ENCODE measurements around the gene LSM7.
"Not testable (repeated sequence)": the region's sequence is repeated elsewhere in the genome, so short reads cannot be mapped to it uniquely, and the experiment has no call there.

LSM7 gene

DNA sequence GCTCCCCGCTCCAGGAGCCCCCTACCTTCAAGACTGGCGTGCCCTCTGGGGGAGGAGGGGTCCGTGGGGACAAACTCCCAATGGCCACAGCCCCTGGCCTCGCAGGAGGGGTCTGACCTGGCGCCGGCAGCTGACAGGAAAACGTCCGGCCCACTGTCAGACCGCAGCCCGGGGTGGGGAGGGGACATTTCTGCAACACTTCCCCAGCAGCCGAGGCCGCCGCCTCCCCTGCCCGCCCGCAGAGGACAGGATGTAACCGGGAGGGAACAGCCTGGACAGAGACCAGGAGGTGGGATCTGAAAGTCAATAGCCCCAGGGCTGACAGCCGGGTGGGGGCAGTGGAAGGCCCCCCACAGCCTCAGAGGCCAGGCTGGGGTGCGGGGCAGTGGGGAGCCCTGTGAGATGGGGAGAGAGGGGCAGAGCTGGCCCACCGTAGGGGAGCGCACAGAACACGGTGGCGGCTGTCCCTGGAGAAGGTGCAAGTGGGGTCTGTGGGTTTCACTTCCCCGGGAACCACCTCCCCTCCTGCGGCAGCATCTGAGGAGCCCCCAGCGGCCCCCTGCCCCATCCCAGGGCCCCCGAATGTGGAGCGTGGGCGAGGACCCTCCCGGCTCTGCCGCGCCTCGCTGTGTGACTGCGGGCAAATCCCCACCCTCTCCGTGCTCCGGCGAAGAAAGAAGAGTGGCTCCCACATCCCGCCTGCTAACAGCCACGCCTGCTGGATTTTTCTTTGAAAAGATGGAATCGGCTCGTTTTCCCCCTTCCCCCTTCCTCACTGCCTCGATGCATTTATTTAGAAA, 46.1 kb downstream of the LSM7 start, which contains the start of gene PEAK3:
PEAK3 (minus strand) TSS at position 114 of the 800 bp plus-strand sequence. CDS start 1,244 bp downstream, outside the sequence.
- DNase-seq: peak in 20 of 56 donors; percentile 9 to 58 (median 33)

DNA sequence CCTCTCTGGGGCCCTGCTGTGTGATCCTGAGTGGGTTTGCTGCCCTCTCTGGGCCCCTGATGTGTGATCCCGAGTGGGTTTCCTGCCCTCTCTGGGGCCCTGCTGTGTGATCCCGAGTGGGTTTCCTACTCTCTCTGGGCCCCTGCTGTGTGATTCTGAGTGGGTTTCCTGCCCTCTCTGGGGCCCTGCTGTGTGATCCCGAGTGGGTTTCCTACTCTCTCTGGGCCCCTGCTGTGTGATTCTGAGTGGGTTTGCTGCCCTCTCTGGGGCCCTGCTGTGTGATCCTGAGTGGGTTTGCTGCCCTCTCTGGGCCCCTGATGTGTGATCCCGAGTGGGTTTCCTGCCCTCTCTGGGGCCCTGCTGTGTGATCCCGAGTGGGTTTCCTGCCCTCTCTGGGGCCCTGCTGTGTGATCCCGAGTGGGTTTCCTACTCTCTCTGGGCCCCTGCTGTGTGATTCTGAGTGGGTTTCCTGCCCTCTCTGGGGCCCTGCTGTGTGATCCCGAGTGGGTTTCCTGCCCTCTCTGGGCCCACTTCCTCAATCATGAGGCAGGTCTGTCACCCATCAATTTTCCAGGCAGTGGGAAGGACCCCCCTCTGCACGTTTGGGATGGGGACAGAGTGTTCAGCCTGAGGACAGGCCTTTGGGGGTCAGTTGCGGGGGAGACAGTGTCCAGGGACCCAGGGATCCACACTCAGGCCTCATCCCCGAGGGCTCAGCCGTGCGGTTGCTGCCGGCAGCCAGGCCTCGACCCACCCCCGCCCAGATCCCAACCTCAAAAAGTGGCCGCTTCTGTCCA, 46.9 kb downstream of the LSM7 start:
- not testable (repeated sequence) for DNase-seq

- no peak for DNase-seq
Observed at GRCh38 chr19:2280633-2281264, 47.6 kb downstream of the LSM7 start.

GRCh38 chr19:2278459-2279158, 49.8 kb downstream of the LSM7 start:
- no peak for DNase-seq

- no peak for DNase-seq
Observed at GRCh38 chr19:2277138-2277537, 51.2 kb downstream of the LSM7 start.

DNA sequence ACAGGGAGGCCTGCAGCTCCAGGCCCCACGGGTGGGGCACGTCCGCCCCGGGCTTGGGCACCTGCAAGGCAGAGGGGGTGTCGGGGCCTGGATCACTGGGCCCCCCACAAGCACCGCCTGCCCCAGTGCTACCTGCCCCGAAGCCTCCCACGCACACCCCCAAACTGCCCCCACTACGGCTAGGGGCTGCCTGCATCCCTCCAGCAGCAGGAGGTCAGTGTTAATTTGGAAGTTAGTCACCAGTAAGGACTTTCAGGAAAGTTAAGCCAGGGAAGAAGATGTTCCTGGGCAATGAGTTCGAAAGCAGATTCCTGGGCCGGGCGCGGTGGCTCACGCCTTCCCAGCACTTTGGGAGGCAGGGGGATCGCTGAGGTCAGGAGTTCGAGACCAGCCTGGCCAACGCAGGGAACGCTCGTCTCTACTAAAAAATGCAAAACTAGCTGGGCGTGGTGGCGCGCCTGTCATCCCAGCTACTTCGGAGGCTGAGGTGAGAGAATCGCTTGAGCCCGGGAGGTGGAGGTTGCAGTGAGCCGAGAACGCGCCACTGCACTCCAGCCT, 51.9 kb downstream of the LSM7 start:
- no peak for DNase-seq

DNA sequence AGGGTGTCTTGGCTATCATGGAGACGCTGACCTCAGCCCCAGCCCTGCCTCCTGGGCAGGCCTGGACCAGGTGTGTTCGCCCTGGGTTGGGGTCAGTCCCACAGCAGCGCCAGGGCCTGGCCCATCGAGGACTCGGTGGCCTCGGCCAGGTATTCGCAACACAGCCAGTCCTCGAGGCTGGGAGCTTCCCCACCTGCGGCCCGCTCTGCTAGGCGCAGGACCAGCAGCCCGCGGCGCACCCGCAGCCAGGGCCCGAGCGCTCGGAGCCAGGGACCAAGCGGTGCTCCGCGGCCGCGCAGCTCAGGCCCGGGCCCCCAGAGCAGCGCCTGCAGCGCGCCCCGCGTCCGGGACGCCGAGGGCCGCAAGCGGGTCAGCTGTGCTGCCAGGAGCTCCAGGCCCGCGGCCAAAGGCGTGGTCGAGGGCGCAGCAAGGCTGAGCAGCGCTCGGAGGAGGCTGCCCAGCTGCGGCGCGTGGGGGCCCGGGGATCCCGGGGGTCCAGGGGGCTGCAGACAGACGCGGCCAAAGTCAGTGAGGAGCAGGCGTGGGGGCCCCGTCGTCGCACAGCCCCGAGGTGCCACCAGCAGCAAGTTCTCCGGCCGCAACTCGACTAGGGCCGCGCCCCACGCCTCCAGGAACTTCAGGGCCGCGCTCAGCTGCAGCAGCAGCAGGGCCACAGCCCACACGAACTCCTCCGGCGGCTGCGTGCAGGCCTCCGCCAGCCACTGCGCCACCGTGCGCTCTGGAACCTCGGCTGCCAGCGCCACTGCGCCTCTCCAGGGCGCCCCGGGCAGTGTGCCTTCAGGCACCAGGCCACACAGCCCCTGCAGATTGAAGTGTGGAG, 52.6 kb downstream of the LSM7 start:
- DNase-seq: peak in 2 of 56 donors; percentile 25 to 52

GRCh38 chr19:2274931-2275535, 53.4 kb downstream of the LSM7 start:
- DNase-seq: peak in 48 of 56 donors; percentile 13 to 84 (median 54)

DNA sequence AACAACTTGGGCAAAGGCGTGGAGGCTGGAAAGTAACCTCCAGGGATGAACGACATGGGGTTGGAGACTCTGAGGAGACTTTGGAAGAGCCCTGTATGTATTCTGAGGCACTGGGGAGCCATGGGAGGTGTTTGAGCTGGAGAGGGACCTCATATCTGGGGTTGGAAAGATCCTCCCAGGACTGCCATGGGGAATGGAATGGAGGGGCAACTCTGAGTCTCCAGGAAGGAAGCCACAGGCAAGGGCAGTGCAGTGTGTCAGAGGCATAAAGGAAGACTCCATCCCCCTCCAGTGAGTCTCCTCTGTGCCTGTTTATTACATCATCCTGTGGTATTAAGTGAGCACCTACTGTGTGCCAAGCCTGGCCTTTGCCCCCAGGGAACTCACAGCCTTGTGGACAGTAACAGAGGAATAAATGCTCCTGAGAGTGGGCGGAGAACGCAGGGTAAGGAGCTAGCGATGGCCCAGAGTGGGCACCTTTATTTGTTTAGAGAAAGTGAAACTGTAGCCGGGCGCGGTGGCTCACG, 54.1 kb downstream of the LSM7 start:
- DNase-seq: no peak

DNA sequence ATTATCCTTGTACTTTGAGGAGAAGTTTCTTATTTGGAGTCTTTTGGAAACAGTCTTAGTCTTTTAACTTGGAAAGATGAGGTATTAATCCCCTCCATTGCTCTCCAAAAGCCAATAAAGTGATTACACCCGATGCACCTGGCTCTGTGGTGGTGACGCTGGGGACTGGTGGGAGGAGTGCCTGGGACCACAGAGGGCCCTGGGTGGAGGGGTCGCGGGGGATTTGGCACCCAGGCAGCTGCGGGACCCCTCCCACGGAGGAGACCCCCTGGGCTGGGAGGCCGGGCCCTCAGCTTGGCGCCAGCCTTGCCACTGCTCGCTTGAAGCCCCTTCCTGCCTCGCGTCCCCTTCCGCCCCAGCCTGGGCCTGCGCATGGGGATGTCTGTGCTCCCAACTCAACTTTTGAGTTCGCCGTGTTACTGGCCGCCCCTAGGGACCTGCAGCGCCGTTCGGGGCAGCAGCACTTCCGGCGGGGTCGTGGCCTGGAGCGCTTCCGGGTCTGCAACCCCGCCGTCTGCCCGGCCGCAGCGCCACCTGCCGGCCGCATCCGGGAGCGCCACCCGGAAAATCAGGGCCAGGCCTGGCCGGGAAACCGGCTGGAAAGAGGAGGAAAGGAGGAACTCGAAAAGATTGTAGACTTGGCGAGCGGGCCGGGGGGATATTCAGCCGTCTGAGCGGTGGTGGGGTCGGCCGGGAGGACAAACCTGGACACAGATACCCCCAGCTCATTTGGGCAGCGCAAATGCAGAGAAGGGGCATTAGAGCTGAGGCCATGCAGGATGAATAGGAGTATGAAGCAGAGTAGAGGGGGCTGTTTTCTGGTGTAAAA, 54.8 kb downstream of the LSM7 start:
- DNase-seq: peak in 38 of 56 donors; percentile 5 to 73 (median 36)

All from amygdala (tissue), 56 donors.